CD4-positive, alpha-beta T cell treated with Interleukin-12 subunit alpha and Interleukin-12 subunit beta, for 1 hour (primary cell): ENCODE measurements around the gene GRID2.
A peak's percentile ranks its signal among the peaks of the same experiment; 100 is the strongest.

ENCODE experiments used
- DNase-seq: peaks from one replicate; pipeline ENCODE4 v3.0.0-alpha.2; 2020

GRID2 gene

GRCh38 chr4:93719552-93719951 is 1415.8 kb downstream of the GRID2 start:
- DNase-seq = no peak

GRCh38 chr4:93722446-93722845 is 1418.7 kb downstream of the GRID2 start:
- no peak for DNase-seq

- DNase-seq = no peak
Observed at GRCh38 chr4:93730251-93730650, 1426.5 kb downstream of the GRID2 start.

GRCh38 chr4:93730760-93731159 is 1427.0 kb downstream of the GRID2 start:
- no peak for DNase-seq

- no peak for DNase-seq
Observed at GRCh38 chr4:93731456-93731855, 1427.7 kb downstream of the GRID2 start.

- DNase-seq = no peak
Observed at GRCh38 chr4:93732509-93732908, 1428.7 kb downstream of the GRID2 start.

GRCh38 chr4:93740890-93741289 is 1437.1 kb downstream of the GRID2 start:
- no peak for DNase-seq

- no peak for DNase-seq
Observed at GRCh38 chr4:93743022-93743421, 1439.3 kb downstream of the GRID2 start.

- no peak for DNase-seq
Observed at GRCh38 chr4:93743635-93744034, 1439.9 kb downstream of the GRID2 start.

- DNase-seq = no peak
Observed at GRCh38 chr4:93744961-93745360, 1441.2 kb downstream of the GRID2 start.

- DNase-seq = no peak
Observed at GRCh38 chr4:93746031-93746430, 1442.3 kb downstream of the GRID2 start.

GRCh38 chr4:93747220-93747619 is 1443.5 kb downstream of the GRID2 start:
- no peak for DNase-seq

- no peak for DNase-seq
Observed at GRCh38 chr4:93748373-93749291, 1444.9 kb downstream of the GRID2 start.

GRCh38 chr4:93749292-93749761 is 1445.6 kb downstream of the GRID2 start:
- no peak for DNase-seq

- no peak for DNase-seq
Observed at GRCh38 chr4:93751411-93751810, 1447.6 kb downstream of the GRID2 start.

- no peak for DNase-seq
Observed at GRCh38 chr4:93756101-93756500, 1452.3 kb downstream of the GRID2 start.

GRCh38 chr4:93759506-93759905 is 1455.7 kb downstream of the GRID2 start:
- DNase-seq = no peak

GRCh38 chr4:93760284-93760683 is 1456.5 kb downstream of the GRID2 start:
- DNase-seq = no peak

GRCh38 chr4:93761286-93761685 is 1457.5 kb downstream of the GRID2 start:
- no peak for DNase-seq

GRCh38 chr4:93764639-93765246 is 1461.0 kb downstream of the GRID2 start:
- peak; percentile 9 for DNase-seq

- DNase-seq = no peak
Observed at GRCh38 chr4:93767917-93768316, 1464.2 kb downstream of the GRID2 start.

- DNase-seq = no peak
Observed at GRCh38 chr4:93770201-93770600, 1466.4 kb downstream of the GRID2 start.

GRCh38 chr4:93771640-93772411 is 1468.1 kb downstream of the GRID2 start:
- no peak for DNase-seq
